Liver (tissue), 9 donors: ENCODE measurements around the gene ERC2. TPM values are rescaled to one million over a fixed set of nuclear protein-coding genes. Genes with fewer than 3 reads are reported as not detected.

Source experiments
- DNase-seq: peaks from one replicate; pipeline ENCODE4 v3.0.0-alpha.2; 2017; ENCODE audit warnings: low spot score
- H3K27ac ChIP-seq, 2 donors: one replicate each; pipeline ENCODE4 v1.7.0; 2013; ENCODE audit warnings: inconsistent platforms in 2 of 2, low read length in 2 of 2, control low read depth in 1 of 2, low read depth in 1 of 2, mild to moderate bottlenecking in 1 of 2
- H3K27me3 ChIP-seq, 4 donors: one replicate each; pipeline versions ENCODE4 v1.6.1 to v1.7.0; 2013; ENCODE audit warnings: low read length in 3 of 4, inconsistent platforms in 1 of 4, mild to moderate bottlenecking in 1 of 4, moderate library complexity in 1 of 4; ENCODE audit not compliant: control insufficient read depth in 4 of 4, insufficient read depth in 4 of 4
- H3K36me3 ChIP-seq, 4 donors: one replicate each; pipeline versions ENCODE4 v1.6.1 to v1.7.0; 2013; ENCODE audit warnings: low read length in 3 of 4, mild to moderate bottlenecking in 3 of 4, low read depth in 1 of 4, moderate library complexity in 1 of 4; ENCODE audit not compliant: control insufficient read depth in 4 of 4, insufficient read depth in 3 of 4
- H3K4me1 ChIP-seq, 4 donors: one replicate each; pipeline versions ENCODE4 v1.6.1 to v1.7.0; 2013; ENCODE audit warnings: low read length in 3 of 4, mild to moderate bottlenecking in 3 of 4, moderate library complexity in 1 of 4; ENCODE audit not compliant: control insufficient read depth in 4 of 4, insufficient read depth in 4 of 4
- H3K4me3 ChIP-seq, 3 donors: one replicate each; pipeline versions ENCODE4 v1.6.1 to v1.7.0; 2013; ENCODE audit warnings: low read length in 3 of 3, control low read depth in 1 of 3, low read depth in 1 of 3, mild to moderate bottlenecking in 1 of 3
- H3K9ac ChIP-seq, 2 donors: one replicate each; pipeline ENCODE4 v1.7.0; 2013; ENCODE audit warnings: low read length in 2 of 2, mild to moderate bottlenecking in 2 of 2, moderate library complexity in 2 of 2, control low read depth in 1 of 2, low read depth in 1 of 2
- H3K9me3 ChIP-seq, 4 donors: one replicate each; pipeline versions ENCODE4 v1.6.1 to v1.7.0; 2013; ENCODE audit warnings: low read length in 3 of 4; ENCODE audit not compliant: control insufficient read depth in 4 of 4
- ATF3 ChIP-seq: IDR thresholded peaks from 2 replicates; pipeline ENCODE4 v1.6.1; 2016; ENCODE audit warnings: antibody characterized with exemption
- CTCF ChIP-seq: fragments of 150-350 bp; IDR thresholded peaks from 2 replicates; pipeline ENCODE4 v1.5.1; 2017; ENCODE audit warnings: improper control_type of control experiment, low read depth, low read length; ENCODE audit not compliant: missing input control
- EGR1 ChIP-seq, 2 donors: IDR thresholded peaks; 2 replicates each; pipeline ENCODE4 v1.6.1; 2016 to 2018; ENCODE audit warnings: antibody characterized with exemption in 2 of 2, low read depth in 2 of 2
- FOXA1 ChIP-seq: IDR thresholded peaks from 2 replicates; pipeline ENCODE4 v1.6.1; 2016; ENCODE audit warnings: antibody characterized with exemption
- FOXA2 ChIP-seq: IDR thresholded peaks from 2 replicates; pipeline ENCODE4 v1.6.1; 2016; ENCODE audit warnings: antibody characterized with exemption
- GABPA ChIP-seq, 2 donors: IDR thresholded peaks in 1 of 2; conservative IDR thresholded peaks in 1 of 2; 2 replicates each; pipeline ENCODE4 v1.6.1; 2016; ENCODE audit warnings: antibody characterized with exemption in 2 of 2, mild to moderate bottlenecking in 1 of 2, moderate library complexity in 1 of 2
- HNF4A ChIP-seq, 2 donors: conservative IDR thresholded peaks; 2 replicates each; pipeline ENCODE4 v1.6.1; 2016; ENCODE audit warnings: antibody characterized with exemption in 2 of 2, mild to moderate bottlenecking in 2 of 2
- HNF4G ChIP-seq: IDR thresholded peaks from 2 replicates; pipeline ENCODE4 v1.6.1; 2016; ENCODE audit warnings: antibody characterized with exemption
- JUND ChIP-seq, 2 donors: IDR thresholded peaks; 2 replicates each; pipeline ENCODE4 v1.6.1; 2016; ENCODE audit warnings: antibody characterized with exemption in 2 of 2
- MAX ChIP-seq: IDR thresholded peaks from 2 replicates; pipeline ENCODE4 v1.6.1; 2016; ENCODE audit warnings: antibody characterized with exemption
- NR2F2 ChIP-seq: IDR thresholded peaks from 2 replicates; pipeline ENCODE4 v1.6.1; 2016; ENCODE audit warnings: antibody characterized with exemption
- RAD21 ChIP-seq, 2 donors: IDR thresholded peaks; 2 replicates each; pipeline ENCODE4 v1.6.1; 2016; ENCODE audit warnings: antibody characterized with exemption in 2 of 2, mild to moderate bottlenecking in 2 of 2
- REST ChIP-seq: IDR thresholded peaks from 2 replicates; pipeline ENCODE4 v1.6.1; 2016; ENCODE audit warnings: antibody characterized with exemption, mild to moderate bottlenecking
- RXRA ChIP-seq, 2 donors: IDR thresholded peaks; 2 replicates each; pipeline ENCODE4 v1.6.1; 2017 to 2018; ENCODE audit warnings: antibody characterized with exemption in 2 of 2, mild to moderate bottlenecking in 1 of 2
- SP1 ChIP-seq: IDR thresholded peaks from 2 replicates; pipeline ENCODE4 v1.6.1; 2018; ENCODE audit warnings: antibody characterized with exemption, mild to moderate bottlenecking
- TAF1 ChIP-seq: conservative IDR thresholded peaks from 2 replicates; pipeline ENCODE4 v1.6.1; 2016; ENCODE audit warnings: antibody characterized with exemption, mild to moderate bottlenecking
- YY1 ChIP-seq: IDR thresholded peaks from 2 replicates; pipeline ENCODE4 v1.6.1; 2016; ENCODE audit warnings: antibody characterized with exemption, mild to moderate bottlenecking
- ZBTB33 ChIP-seq: IDR thresholded peaks from 2 replicates; pipeline ENCODE4 v1.6.1; 2016; ENCODE audit warnings: antibody characterized with exemption
- WGBS: extraction: QIAGEN DNeasy Blood & Tissue Kit; methylation state at CpG from one replicate; pipeline ENCODE4 v1.1.7; 2013; 5-methylcytosine and 5-hydroxymethylcytosine counted together
- polyA plus RNA-seq, 2 donors: library from polyadenylated mRNA; stranded (reverse) in 1 of 2; unstranded in 1 of 2; fragments of 200-250 nt in 1 of 2; fragments of >200 nt in 1 of 2; fragmentation: Nextera tagmentation in 1 of 2; extraction: Ambion mirVana in 1 of 2; gene quantifications; one replicate each; pipeline versions ENCODE4 v1.2.1 to v1.2.3, GENCODE V29; 2013 to 2015
- total RNA-seq, 2 donors: library from RNA; depleted of rRNA; stranded (reverse); fragments of >200 nt; gene quantifications; one replicate each; pipeline ENCODE4 v1.2.3, GENCODE V29; 2014
- donor health status: healthy.
- donor health status: healthy.
- donor health status: healthy.
- donor health status: healthy.
- donor health status: healthy.

Gene ERC2
- total and polyA plus RNA-seq, 4 donors = 0.14 to 0.25 TPM; not detected in 2

GRCh38 chr3:55597641-55598040 lies 870.6 kb downstream of the ERC2 start:
- 51% methylated on average over 4 of the region's 4 CpGs for WGBS
- no peak overlapping the region for H3K9ac ChIP-seq
- no peak overlapping the region for H3K4me3 ChIP-seq
- TF ChIP-seq JUND (IDR thresholded peaks at IDR 0.05) (peak in 1 of 2 donors; percentile 19), MAX (peak; percentile 19), GABPA (IDR thresholded peaks at IDR 0.05 in 1 of 2, conservative IDR thresholded peaks at IDR 0.05 in 1 of 2) (no peak), YY1 (no peak), ATF3 (peak; percentile 76), REST (no peak), TAF1 (no peak), CTCF (no peak), SP1 (peak; percentile 79), NR2F2 (no peak), ZBTB33 (peak; percentile 42), HNF4G (peak; percentile 67), FOXA1 (peak; percentile 21), FOXA2 (no peak), RXRA (IDR thresholded peaks at IDR 0.05) (peak; percentile 89 to 90), RAD21 (IDR thresholded peaks at IDR 0.05) (peak; percentile 20 to 27), EGR1 (IDR thresholded peaks at IDR 0.05; ENCODE audit: low read depth in 2 of 2) (no peak), HNF4A (conservative IDR thresholded peaks at IDR 0.05) (peak; percentile 85 to 91)
- H3K27ac ChIP-seq = no peak overlapping the region
- H3K27me3 ChIP-seq = no peaks in the 10 kb centered on the region
- no peak for DNase-seq
- H3K9me3 ChIP-seq = no peaks in the 10 kb centered on the region
- H3K4me1 ChIP-seq = peaks cover 0 to 5% (median 1%) of the 10 kb centered on the region in 4 donors
- no peaks in the 10 kb centered on the region for H3K36me3 ChIP-seq
